Measurements from ENCODE around the gene TMEM150C. TPM values are rescaled to one million over a fixed set of nuclear protein-coding genes. Genes with fewer than 3 reads are reported as not detected.

TMEM150C gene
- total RNA-seq, 1 donor = 3.3 TPM

GRCh38 chr4:82584931-82585330, 23.1 kb upstream of the TMEM150C start:
- Histone ChIP-seq H4K20me1 (ENCODE audit: insufficient read depth, low read length) (no peaks in the 10 kb centered on the region), H2AFZ (ENCODE audit: low read length) (no peak overlapping the region), H3K4me1 (ENCODE audit: insufficient read depth, low read length) (no peaks in the 10 kb centered on the region), H3K4me2 (ENCODE audit: insufficient read depth, low read length) (no peak overlapping the region), H3K9me3 (ENCODE audit: low read depth, low read length) (no peaks in the 10 kb centered on the region), H3K4me3 (ENCODE audit: insufficient read depth, low read length) (no peak overlapping the region), H3K79me2 (ENCODE audit: insufficient read depth, low read length) (no peaks in the 10 kb centered on the region), H3K27me3 (ENCODE audit: insufficient read depth, low read length) (peaks cover 5% of the 10 kb centered on the region), H3K27ac (ENCODE audit: low read depth, low read length) (no peak overlapping the region), H3K36me3 (ENCODE audit: insufficient read depth, low read length) (no peaks in the 10 kb centered on the region)
- DNase-seq (ENCODE audit: insufficient read length, low spot score, missing footprints) = no peak
- no peak for TF ChIP-seq CTCF (IDR thresholded peaks at IDR 0.05; ENCODE audit: extremely low read depth, low read depth, low read length)

GRCh38 chr4:82583897-82584587, 22.3 kb upstream of the TMEM150C start:
- Histone ChIP-seq H3K9me3 (ENCODE audit: low read depth, low read length) (no peaks in the 10 kb centered on the region), H3K27ac (ENCODE audit: low read depth, low read length) (no peak overlapping the region), H4K20me1 (ENCODE audit: insufficient read depth, low read length) (no peaks in the 10 kb centered on the region), H3K4me2 (ENCODE audit: insufficient read depth, low read length) (no peak overlapping the region), H3K4me3 (ENCODE audit: insufficient read depth, low read length) (no peak overlapping the region), H3K36me3 (ENCODE audit: insufficient read depth, low read length) (no peaks in the 10 kb centered on the region), H3K4me1 (ENCODE audit: insufficient read depth, low read length) (no peaks in the 10 kb centered on the region), H3K27me3 (ENCODE audit: insufficient read depth, low read length) (peaks cover 5% of the 10 kb centered on the region), H3K79me2 (ENCODE audit: insufficient read depth, low read length) (no peaks in the 10 kb centered on the region), H2AFZ (ENCODE audit: low read length) (no peak overlapping the region)
- DNase-seq (ENCODE audit: insufficient read length, low spot score, missing footprints) = no peak
- TF ChIP-seq CTCF (IDR thresholded peaks at IDR 0.05; ENCODE audit: extremely low read depth, low read depth, low read length) = no peak

GRCh38 chr4:82579932-82580331, 18.1 kb upstream of the TMEM150C start:
- Histone ChIP-seq H3K4me3 (ENCODE audit: insufficient read depth, low read length) (no peak overlapping the region), H3K36me3 (ENCODE audit: insufficient read depth, low read length) (no peaks in the 10 kb centered on the region), H2AFZ (ENCODE audit: low read length) (no peak overlapping the region), H3K27me3 (ENCODE audit: insufficient read depth, low read length) (peaks cover 5% of the 10 kb centered on the region), H4K20me1 (ENCODE audit: insufficient read depth, low read length) (no peaks in the 10 kb centered on the region), H3K4me2 (ENCODE audit: insufficient read depth, low read length) (no peak overlapping the region), H3K9me3 (ENCODE audit: low read depth, low read length) (no peaks in the 10 kb centered on the region), H3K27ac (ENCODE audit: low read depth, low read length) (no peak overlapping the region), H3K79me2 (ENCODE audit: insufficient read depth, low read length) (no peaks in the 10 kb centered on the region), H3K4me1 (ENCODE audit: insufficient read depth, low read length) (no peaks in the 10 kb centered on the region)
- no peak for DNase-seq (ENCODE audit: insufficient read length, low spot score, missing footprints)
- no peak for TF ChIP-seq CTCF (IDR thresholded peaks at IDR 0.05; ENCODE audit: extremely low read depth, low read depth, low read length)

GRCh38 chr4:82578935-82579334, 17.1 kb upstream of the TMEM150C start:
- Histone ChIP-seq H3K27me3 (ENCODE audit: insufficient read depth, low read length) (peaks cover 5% of the 10 kb centered on the region), H3K36me3 (ENCODE audit: insufficient read depth, low read length) (no peaks in the 10 kb centered on the region), H2AFZ (ENCODE audit: low read length) (no peak overlapping the region), H3K27ac (ENCODE audit: low read depth, low read length) (no peak overlapping the region), H3K9me3 (ENCODE audit: low read depth, low read length) (no peaks in the 10 kb centered on the region), H3K4me1 (ENCODE audit: insufficient read depth, low read length) (no peaks in the 10 kb centered on the region), H3K4me3 (ENCODE audit: insufficient read depth, low read length) (no peak overlapping the region), H4K20me1 (ENCODE audit: insufficient read depth, low read length) (no peaks in the 10 kb centered on the region), H3K4me2 (ENCODE audit: insufficient read depth, low read length) (no peak overlapping the region), H3K79me2 (ENCODE audit: insufficient read depth, low read length) (no peaks in the 10 kb centered on the region)
- no peak for DNase-seq (ENCODE audit: insufficient read length, low spot score, missing footprints)
- peak; percentile 27 for TF ChIP-seq CTCF (IDR thresholded peaks at IDR 0.05; ENCODE audit: extremely low read depth, low read depth, low read length)

Data from osteoblast (primary cell).